GM10248 (cell line): ENCODE results near the gene ACOX1.
A peak's percentile ranks its signal among the peaks of the same experiment; 100 is the strongest.

Experiments used
- CTCF ChIA-PET: fragments of 300-600 bp; sonication (Branson Sonifier 250); formaldehyde crosslinking; extraction: SDS; loops from one replicate; lab custom pipeline; 2021; ENCODE audit warnings: antibody characterized with exemption; lab: Yijun Ruan, JAX
- POLR2A ChIA-PET: fragments of 350-650 bp; sonication (Branson Sonifier 250); formaldehyde crosslinking; extraction: SDS; loops from one replicate; lab custom pipeline; 2020; ENCODE audit warnings: antibody characterized with exemption; lab: Yijun Ruan, JAX
- DNase-seq: peaks from one replicate; pipeline ENCODE4 v3.0.0; 2012; ENCODE audit errors: extremely low spot score
- TF ChIP-seq, protein P1 (sequence below): IDR thresholded peaks from 2 replicates; pipeline ENCODE4 v1.5.1; 2012; ENCODE audit warnings: mild to moderate bottlenecking, low read depth; ENCODE audit errors: extremely low read depth, missing control alignments, control extremely low read depth

The ACOX1 gene

DNA sequence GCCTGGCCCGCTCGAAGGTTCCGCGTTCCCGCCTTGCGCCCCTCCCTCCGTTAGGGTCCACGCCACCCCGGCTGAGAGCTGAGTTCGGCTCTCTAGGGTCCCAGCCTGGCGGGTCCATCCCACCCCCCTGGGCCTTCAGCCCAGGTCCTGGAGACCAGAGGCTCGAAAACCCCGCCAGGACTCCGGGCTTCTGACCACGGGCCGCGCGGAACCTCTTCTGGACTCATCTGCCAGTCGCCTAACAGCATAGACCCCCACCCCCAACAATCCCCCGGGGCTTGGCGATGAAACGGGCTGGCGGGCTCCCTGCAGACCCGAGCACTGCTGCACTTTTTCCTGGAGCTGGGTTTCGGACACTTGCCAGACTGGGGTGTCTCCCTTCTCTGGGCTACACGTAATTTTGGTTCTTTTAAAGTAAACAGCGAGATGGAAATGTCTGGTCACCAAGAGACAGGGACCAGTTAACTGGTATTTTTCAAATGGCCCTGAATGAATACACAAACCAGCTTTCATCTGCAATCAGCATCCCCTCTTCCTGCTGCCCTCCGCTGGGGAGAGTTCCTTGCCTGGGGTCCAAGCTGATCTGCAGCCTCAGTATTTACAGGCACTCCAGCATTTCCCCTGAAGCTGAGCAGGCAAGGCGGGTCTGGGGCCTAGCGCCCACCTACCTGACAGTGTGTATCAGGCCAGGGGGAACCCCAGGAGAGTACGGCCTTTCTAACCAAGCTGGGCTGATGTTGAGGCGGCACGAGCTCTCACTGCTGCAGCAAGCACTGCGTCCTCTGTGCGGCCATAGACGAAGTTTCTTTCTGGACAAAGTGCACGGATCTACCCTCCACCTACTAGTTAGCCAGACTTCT, 81.6 kb downstream of the ACOX1 start:
- POLR2A ChIA-PET, result interaction anchor here (1.0 to 1.2 kb wide), 2 partner anchors 15 to 42 kb away, joined by 4 read pairs; partner anchors contain the start of gene WBP2
- CTCF ChIA-PET, result interaction anchor here (0.8 to 5.1 kb wide), 16 partner anchors 8 to 144 kb away, joined by 3 to 30 read pairs (median 5); partner anchors contain the start of genes GALK1, MRPL38 and WBP2
- TF ChIP-seq, protein P1, sequence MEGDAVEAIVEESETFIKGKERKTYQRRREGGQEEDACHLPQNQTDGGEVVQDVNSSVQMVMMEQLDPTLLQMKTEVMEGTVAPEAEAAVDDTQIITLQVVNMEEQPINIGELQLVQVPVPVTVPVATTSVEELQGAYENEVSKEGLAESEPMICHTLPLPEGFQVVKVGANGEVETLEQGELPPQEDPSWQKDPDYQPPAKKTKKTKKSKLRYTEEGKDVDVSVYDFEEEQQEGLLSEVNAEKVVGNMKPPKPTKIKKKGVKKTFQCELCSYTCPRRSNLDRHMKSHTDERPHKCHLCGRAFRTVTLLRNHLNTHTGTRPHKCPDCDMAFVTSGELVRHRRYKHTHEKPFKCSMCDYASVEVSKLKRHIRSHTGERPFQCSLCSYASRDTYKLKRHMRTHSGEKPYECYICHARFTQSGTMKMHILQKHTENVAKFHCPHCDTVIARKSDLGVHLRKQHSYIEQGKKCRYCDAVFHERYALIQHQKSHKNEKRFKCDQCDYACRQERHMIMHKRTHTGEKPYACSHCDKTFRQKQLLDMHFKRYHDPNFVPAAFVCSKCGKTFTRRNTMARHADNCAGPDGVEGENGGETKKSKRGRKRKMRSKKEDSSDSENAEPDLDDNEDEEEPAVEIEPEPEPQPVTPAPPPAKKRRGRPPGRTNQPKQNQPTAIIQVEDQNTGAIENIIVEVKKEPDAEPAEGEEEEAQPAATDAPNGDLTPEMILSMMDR, result no peak
- DNase-seq, result no peak

DNA sequence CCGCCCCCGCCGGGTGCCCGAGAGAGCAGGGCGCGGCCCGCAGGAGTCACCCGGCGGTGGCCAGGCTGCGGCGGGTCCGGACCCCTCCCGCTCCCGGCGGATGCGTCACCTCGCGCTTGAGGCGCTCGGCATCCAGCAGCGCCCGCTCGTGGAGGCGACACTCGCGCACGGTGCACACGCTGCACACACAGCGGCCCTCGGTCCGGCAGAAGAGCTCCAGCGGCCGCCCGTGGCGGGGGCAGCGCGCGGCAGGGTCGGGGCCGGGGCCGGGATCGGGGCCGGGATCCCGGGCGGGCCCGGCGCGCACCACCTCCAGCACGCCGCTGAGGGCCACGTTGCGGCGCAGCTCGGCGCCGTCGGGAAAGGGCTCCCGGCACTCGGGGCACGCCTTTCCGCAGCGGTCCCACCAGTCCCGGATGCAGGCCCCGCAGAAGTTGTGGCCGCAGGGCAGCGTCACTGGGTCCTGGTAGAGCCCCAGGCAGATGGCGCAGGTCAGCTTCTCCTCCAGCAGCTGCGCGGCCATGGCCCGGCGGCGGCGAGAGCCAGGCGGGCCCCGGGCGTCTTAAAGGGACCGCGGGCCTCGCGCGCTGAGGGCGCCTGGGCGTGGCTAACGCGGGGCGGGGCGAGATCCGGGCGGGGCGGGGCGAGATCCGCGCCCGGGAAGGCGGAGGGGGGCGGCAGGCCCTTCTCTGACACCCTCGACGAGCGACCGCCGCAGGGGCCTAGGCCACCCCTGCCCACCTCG, 82.4 kb downstream of the ACOX1 start, which contains the start of gene TRIM65:
Gene TRIM65, minus strand, starts transcription at position 537 of the 745 bp plus-strand sequence. Its CDS starts 14 bp downstream, at position 523.
- ChIA-PET POLR2A (interaction anchor here (0.5 to 1.3 kb wide), 4 partner anchors 11 to 41 kb away, joined by 3 to 4 read pairs (median 4); partner anchors contain the start of gene WBP2), CTCF (interaction anchor here (0.8 to 5.1 kb wide), 25 partner anchors 9 to 143 kb away, joined by 3 to 30 read pairs (median 3); partner anchors contain the start of genes CDK3, GALK1, MRPL38 and WBP2)
- DNase-seq, result peak; percentile 92
- TF ChIP-seq, protein P1, result peak; percentile 69

DNA sequence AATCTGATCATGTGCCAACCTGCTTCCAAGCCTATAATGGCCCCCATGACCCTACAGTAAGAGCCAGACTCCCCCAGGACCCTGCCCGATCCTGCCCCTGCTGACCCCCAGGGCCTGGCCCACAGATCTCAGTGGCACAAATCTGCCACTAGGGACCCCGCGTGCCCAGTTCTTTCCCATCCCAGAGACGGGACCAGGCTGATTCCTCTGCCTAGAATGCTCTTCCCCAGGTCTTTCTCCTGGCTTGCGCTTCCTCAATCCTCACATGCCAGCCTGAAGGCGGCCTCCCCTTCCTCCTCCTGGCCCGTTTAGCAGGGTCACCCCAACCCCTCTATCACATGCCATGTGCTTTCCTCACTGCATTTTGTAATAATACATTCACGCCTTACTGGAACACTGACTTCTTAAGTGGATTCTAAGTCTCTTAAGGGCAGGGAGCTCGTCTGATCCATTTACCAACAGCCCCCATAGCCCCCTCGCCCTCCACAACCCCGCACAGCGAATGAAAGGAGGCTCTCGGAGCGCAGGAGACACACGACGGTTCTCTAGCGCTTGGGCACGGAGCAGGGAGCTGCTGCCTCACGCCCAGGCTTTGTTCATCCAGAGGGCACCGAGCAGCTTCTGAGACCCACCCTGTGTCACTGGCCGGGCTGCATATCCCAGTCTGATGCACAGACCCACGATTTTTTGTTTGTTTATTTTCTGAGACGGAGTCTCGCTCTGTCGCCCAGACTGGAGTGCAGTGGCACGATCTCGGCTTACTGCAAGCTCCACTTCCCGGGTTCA, 83.4 kb downstream of the ACOX1 start:
- CTCF ChIA-PET, result interaction anchor here (1.0 to 5.1 kb wide), 20 partner anchors 9 to 142 kb away, joined by 3 to 30 read pairs (median 5); partner anchors contain the start of genes CDK3 and MRPL38
- TF ChIP-seq, protein P1, result peak; percentile 9
- POLR2A ChIA-PET, result interaction anchor here (1.1 to 1.3 kb wide), 3 partner anchors 24 to 40 kb away, joined by 3 to 4 read pairs (median 4); partner anchors contain the start of gene WBP2
- DNase-seq, result no peak

DNA sequence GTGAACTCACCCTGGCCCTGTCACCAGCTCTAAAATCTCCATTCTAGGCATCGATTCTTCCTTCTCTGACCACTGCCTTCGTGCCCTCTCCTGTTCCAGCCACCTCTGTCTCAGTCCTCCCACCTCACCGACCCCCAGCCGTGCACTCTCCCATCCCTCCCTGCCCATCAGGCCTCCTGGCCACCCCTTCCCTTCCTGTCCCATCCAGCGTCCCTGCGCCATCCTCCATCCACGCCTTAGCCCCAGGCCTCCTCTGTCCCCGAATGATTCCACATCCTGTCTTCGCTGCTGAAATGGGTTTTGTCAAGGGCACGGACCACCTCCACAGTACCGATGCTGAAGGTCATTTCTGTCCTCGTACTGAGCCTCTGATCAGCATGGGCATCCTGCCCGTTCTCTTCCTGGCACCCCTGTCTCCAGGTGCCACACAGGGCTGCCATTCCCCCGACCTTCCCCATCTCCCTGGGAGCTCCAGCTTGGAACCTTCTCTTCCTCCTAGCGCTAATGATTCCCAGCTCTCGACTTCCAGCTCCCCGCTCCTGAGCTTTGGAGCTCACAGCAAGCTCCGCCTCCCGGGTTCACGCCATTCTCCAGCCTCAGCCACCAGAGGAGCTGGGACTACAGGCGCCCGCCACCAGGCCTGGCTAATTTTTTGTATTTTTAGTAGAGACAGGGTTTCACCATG, 84.8 kb downstream of the ACOX1 start:
- TF ChIP-seq, protein P1, result no peak
- no peak for DNase-seq
- ChIA-PET CTCF (interaction anchor here (0.8 to 5.1 kb wide), 10 partner anchors 7 to 120 kb away, joined by 3 to 30 read pairs (median 6); partner anchors contain the start of gene MRPL38), POLR2A (no interaction called here)

DNA sequence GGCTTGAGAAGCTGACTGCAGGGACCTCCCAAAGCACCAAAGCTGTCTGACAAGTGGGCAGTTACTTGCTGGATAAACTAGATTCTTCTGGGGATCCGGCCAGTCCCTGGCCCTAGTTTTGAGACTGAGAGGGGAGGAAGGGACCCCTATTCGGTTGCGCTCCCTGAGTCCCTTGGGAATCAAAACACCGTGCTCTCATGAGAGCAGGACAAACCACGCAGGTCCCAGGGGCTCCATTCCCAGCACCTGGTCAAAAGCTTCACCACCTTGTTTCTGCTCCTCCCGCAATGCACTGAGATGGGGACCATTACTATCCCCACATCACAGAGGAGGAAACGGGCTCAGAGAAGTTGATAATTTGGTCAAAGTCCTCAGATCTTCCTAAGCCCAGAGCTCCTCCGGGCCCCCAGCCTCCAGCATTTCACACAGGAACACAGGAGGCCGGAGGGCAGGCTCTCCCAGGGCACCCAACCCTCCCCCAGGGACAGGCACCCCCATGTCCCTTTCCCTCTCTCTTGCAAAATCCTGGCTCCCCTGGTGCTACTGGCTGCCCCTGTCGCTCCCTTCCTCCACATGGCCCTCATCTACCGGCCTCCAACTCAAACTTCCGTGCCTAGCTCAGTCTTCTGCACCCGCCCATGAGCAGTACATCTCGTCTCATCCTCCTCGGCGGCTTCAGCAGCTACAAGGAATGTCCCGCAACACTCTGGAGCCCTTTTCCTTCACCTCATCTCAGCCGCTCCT, 85.5 kb downstream of the ACOX1 start:
- DNase-seq, result no peak
- CTCF ChIA-PET, result interaction anchor here (0.8 to 5.1 kb wide), 6 partner anchors 11 to 33 kb away, joined by 3 to 30 read pairs (median 4); partner anchors contain the start of gene MRPL38
- POLR2A ChIA-PET, result no interaction called here
- TF ChIP-seq, protein P1, result no peak
